Subcutaneous adipose tissue (tissue), 4 donors: ENCODE data around the gene BSX. TPM values are rescaled to one million over a fixed set of nuclear protein-coding genes. Genes with fewer than 3 reads are reported as not detected.

Experiments used
- total RNA-seq, 4 donors: library from RNA; depleted of rRNA; stranded (reverse); fragments of >200 nt; gene quantifications; one replicate each; pipeline ENCODE4 v1.1.0, GENCODE V29; 2016
- TF ChIP-seq, protein P1 (sequence below): fragments of 450-650 bp; IDR thresholded peaks from one replicate; pipeline ENCODE4 v1.5.1; 2016; ENCODE audit warnings: low read depth, mild to moderate bottlenecking, control low read depth, antibody characterized with exemption, moderate library complexity

The BSX gene
- total RNA-seq, 4 donors from 2014 or later: not detected

DNA sequence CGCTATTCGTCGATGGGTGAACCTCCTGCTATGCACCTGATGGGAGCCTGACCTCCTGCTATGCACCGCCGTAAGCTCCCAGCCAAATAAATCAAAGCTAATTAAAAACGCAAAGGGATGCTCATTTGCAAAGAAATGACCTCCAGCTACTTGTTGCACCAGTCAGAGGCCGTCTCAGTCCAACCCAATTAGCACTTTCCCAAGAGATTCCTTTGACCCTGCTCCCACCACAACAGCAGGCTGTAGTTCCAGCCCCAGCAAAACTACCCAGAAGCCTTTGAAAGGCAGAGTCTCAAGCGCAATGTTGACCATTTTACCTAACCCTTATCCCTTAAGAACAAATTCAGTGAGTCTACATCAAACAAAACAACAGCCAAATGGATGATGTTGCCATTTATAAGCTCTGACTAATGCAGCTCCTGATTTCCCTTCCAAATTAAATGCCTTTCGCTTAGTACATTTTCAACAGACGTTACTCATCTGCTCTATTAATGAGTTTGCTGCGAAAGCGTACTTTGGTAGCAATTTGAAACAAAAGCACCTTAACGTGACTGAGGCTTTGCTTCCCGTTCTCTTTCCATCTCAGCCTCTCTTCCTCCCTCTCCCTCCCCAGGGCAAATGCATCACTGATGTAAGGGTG is 17.2 kb upstream of the BSX start:
- TF ChIP-seq, protein P1, sequence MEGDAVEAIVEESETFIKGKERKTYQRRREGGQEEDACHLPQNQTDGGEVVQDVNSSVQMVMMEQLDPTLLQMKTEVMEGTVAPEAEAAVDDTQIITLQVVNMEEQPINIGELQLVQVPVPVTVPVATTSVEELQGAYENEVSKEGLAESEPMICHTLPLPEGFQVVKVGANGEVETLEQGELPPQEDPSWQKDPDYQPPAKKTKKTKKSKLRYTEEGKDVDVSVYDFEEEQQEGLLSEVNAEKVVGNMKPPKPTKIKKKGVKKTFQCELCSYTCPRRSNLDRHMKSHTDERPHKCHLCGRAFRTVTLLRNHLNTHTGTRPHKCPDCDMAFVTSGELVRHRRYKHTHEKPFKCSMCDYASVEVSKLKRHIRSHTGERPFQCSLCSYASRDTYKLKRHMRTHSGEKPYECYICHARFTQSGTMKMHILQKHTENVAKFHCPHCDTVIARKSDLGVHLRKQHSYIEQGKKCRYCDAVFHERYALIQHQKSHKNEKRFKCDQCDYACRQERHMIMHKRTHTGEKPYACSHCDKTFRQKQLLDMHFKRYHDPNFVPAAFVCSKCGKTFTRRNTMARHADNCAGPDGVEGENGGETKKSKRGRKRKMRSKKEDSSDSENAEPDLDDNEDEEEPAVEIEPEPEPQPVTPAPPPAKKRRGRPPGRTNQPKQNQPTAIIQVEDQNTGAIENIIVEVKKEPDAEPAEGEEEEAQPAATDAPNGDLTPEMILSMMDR: no peak

DNA sequence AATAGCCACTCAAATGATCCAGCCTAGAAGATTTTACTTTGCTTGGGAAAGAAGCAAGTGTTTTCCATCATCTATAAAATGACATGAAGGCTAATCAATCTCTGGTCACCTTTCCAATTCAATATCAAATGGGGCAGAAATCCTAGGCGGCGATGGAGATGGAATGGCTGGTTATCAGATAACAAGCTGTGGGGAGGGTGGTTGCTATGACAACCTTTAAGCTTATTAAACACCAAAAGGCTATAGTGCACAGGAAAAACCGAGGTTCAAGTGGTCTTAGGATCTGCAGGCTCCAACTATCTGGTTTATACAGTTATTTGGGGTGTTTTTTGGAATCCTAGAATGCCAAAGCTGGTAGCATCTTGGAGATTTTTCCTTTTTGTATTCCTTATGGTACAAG is 13.9 kb upstream of the BSX start:
- TF ChIP-seq, protein P1: no peak

DNA sequence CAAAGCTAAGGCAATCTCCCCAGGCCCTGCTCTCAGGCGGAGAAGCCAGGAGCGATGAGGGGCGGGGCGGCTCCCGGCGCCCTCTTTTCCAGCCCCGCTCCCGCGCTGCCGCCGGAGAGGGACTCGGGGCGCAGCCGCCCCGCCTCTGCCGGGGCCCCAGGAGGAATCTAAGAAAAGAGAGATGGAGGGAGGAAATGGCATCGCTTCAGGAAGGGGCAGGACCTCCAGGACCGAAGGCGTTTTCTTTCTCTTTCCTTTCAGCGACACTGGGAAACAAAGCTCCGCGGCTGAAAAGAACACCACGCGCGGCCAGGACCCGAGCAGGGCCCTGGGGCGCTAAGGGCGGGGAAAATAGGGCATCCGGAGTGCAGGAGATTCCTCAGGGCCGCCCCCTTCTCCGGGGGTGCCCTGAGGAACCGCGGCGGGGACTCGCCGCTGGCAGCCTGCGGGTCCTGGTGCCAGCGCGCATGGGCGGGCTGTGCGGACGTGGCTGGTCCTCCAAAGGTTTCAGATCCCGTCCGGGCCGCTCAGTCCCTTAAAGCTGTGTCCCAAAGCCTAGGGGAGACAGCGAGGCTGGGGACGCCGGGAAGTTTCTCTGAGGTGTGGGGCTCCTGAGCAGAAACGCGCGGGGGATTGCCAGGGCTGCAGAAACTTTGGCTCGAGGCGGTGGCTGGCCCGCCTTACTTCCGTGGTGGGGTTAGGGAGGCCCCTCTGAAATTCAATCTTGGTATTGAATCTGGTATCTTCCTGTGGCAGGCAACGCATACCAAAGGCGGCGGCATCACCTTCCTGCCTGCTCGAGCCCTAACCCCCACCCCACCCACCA is 2.8 kb upstream of the BSX start:
- TF ChIP-seq, protein P1: no peak

DNA sequence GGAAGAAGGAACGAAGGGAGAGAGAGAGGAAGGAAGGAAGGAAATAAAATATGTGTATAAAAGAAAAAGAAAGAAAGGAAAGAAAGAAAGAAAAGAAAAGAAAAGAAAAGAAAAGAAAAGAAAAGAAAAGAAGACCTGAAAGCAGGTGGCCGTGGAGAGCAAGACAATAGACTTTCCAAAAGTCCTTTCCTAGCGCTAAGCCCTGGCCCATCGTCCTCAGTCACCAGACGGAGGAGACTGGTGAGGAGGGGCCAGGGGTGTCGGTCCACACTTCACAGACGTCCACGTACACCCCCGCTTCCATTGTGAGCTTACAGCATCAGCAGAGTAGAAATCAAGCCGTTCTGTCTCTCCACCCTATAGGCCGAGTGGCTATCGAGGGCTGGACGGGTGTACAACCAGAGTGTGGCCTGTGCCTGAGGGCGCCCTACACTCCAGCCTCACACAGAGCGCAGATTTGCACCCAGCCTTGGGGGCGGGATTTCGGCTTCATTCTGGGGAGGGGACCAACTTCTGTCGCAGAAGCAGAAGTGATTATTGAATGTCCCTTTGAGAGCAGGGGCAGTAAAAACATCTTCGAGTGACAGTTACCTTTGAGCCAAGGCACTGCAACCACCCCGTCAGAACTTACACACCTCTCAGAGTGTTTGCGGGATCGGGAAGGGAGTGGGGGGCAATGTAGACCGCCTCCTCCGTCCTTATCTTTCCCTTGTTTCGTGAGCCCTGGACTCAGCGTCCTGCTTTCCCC is 2.0 kb upstream of the BSX start:
- TF ChIP-seq, protein P1: no peak

DNA sequence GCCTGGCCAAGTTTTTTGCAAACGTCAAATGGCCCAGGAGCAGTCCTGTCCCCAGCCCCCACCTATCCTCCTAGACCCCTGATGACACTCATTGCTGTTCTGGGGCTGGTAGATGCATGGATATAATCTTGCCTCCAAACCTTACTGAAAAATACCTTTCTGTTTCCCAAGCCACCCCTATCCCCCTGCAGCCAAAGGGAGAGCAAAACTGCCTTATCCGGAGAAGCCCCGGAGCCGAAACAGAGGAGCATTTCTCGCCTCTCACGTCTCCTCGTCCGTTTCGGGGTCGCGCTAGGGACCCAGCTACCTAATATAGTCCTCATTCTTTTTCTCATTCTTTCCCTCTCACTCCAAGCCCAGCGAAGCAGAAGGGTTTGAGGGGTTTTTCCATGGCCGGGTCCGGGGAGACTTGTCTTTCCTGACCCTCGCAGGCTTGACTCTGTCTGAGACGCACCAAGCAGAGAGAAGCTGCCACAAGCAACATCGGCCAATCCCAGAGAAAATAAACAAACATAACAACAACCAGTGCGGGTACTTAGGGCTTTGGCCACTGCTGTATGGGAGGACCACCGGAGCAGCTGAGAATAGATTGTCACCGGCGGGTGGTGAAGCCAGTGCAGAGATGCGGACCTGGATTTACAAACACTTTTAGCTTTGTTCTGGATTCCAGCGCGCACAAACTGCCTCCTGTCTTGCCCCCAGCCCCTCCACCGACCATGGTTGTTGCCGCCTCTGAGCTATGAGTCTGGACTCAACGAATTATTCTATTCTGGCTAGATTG is 1.6 kb downstream of the BSX start:
- TF ChIP-seq, protein P1: no peak

DNA sequence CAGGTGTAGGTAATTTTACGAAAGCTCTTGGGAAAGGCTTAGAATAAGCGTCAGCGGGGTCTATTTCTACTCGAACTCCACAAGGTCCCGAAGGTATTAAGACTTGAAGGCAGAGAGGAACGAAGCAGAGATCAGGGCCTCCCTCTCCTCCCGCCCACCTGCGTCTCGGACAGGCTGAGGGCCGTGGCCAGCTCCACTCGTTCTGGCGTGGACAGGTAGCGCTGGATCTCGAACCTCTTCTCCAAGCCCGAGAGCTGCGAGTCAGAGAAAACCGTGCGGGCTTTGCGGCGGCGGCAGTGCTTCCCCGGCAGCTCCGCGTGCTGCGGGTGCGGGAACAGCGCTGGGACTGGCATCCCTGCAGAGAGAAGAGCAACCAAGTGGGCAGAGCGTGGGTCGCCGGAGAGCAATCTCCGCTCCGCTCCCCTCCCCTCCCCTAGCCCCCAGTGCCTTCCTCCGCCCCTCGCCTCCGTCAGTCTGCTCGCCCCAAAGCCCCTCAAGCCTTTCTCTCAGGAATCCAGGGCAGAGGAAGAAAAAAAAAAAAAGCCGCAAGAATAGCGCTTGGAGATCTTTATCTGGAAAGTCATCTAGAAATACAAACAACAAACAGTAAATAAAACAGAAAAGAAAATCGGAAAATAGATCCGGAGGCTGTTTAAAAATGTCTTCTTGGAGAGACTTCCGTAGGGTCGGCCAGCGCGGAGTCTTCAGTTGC is 2.4 kb downstream of the BSX start:
- TF ChIP-seq, protein P1: no peak
